Measurements from ENCODE around the gene RSPO1.

GRCh38 chr1:37596182-37596667, 38.5 kb downstream of the RSPO1 start:
- no peak for TF ChIP-seq NKX3-1 (CRISPR knock-in tag; IDR thresholded peaks at IDR 0.05)
- no peak for TF ChIP-seq NFE2 (CRISPR knock-in tag; IDR thresholded peaks at IDR 0.05)
